Activated gamma-delta T cell (primary cell): ENCODE data around the gene OLFM4.

Source experiments
- DNase-seq: peaks from one replicate; lab custom pipeline; 2025; lab: John Stamatoyannopoulos, UW

OLFM4 gene

GRCh38 chr13:53068585-53069520, 40.2 kb downstream of the OLFM4 start:
- no peak for DNase-seq

- DNase-seq, result no peak
These were observed 41.2 kb downstream of the OLFM4 start for GRCh38 chr13:53069800-53070199.

- DNase-seq, result no peak
These were observed 45.1 kb downstream of the OLFM4 start for GRCh38 chr13:53073711-53074110.

GRCh38 chr13:53074114-53074513, 45.5 kb downstream of the OLFM4 start:
- no peak for DNase-seq

GRCh38 chr13:53075356-53076041, 46.9 kb downstream of the OLFM4 start:
- DNase-seq, result no peak

- DNase-seq, result no peak
These were observed 51.1 kb downstream of the OLFM4 start for GRCh38 chr13:53079691-53080090.

GRCh38 chr13:53088871-53089270, 60.3 kb downstream of the OLFM4 start:
- DNase-seq, result no peak

GRCh38 chr13:53089951-53090350, 61.3 kb downstream of the OLFM4 start:
- DNase-seq, result no peak

- no peak for DNase-seq
These were observed 61.8 kb downstream of the OLFM4 start for GRCh38 chr13:53090461-53090860.

- no peak for DNase-seq
These were observed 64.3 kb downstream of the OLFM4 start for GRCh38 chr13:53092931-53093330.

- DNase-seq, result no peak
These were observed 69.8 kb downstream of the OLFM4 start for GRCh38 chr13:53098455-53098854.

GRCh38 chr13:53100394-53101063, 71.9 kb downstream of the OLFM4 start:
- no peak for DNase-seq
